GM12874 (cell line): ENCODE data around the gene RUNX2.

ENCODE experiments used
- TF ChIP-seq, protein P1 (sequence below): IDR thresholded peaks from 2 replicates; pipeline ENCODE4 v1.5.1; 2011; ENCODE audit warnings: low read depth, mild to moderate bottlenecking, control low read depth, low read length, moderate library complexity; ENCODE audit not compliant: insufficient read depth

The RUNX2 gene

DNA sequence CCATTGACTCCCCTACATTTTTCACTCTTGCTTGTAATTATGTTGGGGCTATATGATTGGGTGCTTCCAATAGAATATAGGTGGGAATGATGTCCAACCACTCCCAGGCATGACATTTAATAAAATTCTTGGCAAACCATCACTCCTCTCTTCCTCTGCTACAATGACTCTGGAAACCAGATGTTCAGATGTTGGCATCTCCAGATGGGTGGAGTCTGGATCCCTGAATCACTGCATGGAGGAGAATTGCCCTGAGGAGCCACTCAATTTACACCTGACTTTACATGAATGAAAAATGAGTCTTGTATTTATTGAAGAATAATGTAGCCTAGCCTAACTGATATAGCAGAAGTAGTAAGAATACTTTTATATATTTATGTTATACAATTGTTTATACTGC lies 356.3 kb downstream of the RUNX2 start:
- TF ChIP-seq, protein P1, sequence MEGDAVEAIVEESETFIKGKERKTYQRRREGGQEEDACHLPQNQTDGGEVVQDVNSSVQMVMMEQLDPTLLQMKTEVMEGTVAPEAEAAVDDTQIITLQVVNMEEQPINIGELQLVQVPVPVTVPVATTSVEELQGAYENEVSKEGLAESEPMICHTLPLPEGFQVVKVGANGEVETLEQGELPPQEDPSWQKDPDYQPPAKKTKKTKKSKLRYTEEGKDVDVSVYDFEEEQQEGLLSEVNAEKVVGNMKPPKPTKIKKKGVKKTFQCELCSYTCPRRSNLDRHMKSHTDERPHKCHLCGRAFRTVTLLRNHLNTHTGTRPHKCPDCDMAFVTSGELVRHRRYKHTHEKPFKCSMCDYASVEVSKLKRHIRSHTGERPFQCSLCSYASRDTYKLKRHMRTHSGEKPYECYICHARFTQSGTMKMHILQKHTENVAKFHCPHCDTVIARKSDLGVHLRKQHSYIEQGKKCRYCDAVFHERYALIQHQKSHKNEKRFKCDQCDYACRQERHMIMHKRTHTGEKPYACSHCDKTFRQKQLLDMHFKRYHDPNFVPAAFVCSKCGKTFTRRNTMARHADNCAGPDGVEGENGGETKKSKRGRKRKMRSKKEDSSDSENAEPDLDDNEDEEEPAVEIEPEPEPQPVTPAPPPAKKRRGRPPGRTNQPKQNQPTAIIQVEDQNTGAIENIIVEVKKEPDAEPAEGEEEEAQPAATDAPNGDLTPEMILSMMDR, result no peak

DNA sequence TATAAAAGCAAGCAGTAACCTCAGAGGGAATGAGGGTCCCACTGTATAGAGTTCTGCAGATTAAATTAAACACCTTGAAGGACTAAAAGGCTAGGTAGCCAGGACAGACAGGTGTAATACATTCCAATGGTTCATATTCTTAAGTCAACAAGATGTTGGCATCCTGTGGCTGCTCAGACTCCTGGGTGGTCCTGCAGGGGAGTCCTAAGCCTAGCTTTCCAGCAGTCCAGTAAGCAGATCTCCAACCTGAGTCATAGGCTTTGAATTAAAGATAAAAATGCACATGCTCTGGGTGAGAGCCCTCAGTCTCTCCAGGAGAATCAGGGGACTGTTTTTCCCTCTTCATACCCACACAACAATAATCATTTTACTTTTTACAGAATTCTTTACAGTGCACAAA lies 356.9 kb downstream of the RUNX2 start:
- TF ChIP-seq, protein P1, result no peak

DNA sequence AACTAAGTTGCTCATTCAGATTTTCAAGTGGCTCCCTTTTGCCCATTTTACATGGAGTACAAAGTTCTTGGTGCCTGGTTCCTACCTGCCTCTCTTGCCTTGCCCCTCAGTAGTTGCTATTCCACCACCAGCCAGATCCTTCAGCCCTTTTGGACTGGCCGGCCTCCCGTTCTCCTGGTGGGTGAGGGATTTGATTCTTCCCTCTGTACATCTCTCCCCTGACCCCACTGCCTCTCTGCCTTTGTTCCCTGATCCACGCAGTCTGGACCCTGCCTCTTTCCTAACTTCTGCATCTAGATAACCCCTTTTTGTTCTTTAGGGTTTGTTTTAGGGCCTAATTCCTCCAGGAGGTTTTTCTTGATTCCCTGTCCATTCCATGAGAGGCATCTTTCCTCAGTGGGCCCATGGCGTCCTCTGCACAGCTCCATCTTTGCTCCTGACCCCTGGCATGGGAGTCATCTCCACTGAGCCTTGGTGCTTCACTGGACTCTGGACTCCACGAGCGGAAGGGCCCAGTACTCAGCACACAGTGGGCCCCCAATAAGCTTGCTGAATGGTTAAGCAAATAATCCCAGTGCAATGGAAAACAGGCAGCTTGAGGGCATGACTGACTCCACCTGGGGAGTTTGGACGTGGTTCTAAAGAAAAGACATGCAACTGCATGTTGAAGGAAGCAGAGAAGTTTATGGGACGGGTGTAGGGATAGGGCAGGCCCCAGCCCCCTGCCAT lies 358.9 kb downstream of the RUNX2 start:
- TF ChIP-seq, protein P1, result no peak

DNA sequence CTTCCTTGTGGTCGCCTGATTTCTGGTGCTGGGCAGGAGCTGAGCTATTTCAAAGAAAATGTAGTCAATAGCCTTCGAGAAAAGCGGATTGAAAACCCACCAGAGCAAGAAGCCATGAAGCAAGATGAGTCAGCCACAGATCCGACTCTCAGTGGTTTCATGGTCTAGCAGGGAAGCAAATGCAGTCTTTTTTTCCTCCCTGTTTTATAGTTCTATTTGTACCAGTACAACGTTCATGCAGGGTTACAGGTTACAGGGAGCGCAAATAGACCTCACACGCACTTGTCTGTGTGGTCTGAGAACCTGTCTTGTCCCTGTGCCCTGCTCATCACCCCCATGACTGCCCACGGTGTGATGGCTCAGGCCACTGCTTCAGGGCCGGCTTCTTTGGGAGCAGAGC lies 359.4 kb downstream of the RUNX2 start:
- TF ChIP-seq, protein P1, result no peak

DNA sequence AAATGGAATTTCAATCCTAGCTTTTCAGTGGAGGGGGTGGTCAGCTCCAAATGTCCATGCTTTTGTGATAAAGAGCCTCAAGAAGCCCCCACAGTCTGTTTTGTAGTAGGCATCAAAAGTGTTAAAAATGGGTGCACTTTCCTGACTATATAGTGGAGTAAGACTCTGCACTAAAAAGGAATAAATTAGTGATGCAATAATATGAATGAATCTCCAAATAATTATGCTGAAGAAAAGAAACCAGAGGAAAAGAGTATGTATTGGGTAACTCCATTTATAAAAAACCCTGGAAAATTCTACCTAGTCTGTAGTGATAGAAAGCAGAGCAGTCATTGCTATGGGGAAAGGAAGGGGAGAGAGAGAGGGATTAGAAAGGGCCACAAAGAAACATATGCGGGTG lies 360.1 kb downstream of the RUNX2 start:
- TF ChIP-seq, protein P1, result no peak

DNA sequence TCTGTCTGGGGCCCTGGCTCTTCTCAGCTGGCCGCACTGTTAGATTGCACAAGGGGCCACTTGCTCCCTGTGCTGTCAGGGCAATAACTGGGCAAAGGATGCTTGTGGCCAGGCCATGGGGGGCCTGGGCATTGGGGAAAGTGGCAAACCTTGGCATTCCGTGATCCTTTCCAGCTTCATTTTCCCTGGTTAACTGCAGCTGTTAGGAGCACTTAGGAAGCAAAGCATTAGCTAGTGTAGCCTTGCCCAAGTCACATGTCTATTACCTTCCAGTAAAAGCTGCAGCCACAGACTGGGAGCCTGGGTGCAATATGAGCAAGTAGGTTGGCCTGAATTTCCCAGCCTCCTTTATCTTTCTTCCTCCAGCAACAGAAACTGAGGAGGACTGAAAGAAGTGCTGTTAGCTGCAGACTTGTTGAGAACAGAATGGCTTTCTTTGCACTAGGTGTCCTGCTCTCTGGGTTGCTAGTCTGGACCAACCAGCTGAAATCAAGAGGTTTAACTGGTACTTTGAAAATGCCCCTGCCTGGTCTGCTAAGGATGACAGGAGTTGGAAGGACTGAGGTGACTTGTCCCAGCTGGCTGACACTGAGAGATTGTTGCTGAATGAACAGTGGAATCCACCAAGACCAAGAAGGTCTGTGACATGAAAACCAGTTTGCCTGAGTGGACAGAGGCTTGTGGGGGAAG lies 361.9 kb downstream of the RUNX2 start:
- TF ChIP-seq, protein P1, result no peak

DNA sequence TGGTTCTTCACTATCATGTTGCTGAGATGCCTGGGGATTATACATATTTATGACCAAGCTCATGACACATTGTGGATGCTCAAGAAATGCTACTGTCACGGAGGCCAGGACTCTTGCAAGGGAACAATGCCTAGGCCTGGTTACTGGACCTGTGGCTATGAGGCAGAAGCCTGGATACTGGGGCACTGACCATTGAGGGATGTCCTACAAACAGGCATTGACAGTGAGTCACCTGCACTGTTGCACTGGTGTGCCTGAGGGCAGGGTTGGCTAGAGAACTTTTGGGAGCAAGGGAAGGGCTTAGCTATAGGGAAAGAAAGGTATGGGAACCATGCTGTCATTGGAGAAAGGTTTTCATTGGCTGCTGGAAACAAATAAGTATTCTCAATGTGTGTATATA lies 362.7 kb downstream of the RUNX2 start:
- TF ChIP-seq, protein P1, result no peak
